Iris pigment epithelial cell (primary cell): Measurements from ENCODE around the gene EFNA5.

Experiments used
- DNase-seq: peaks from one replicate; pipeline ENCODE4 v3.0.0-alpha.2; 2011; ENCODE audit warnings: low read depth

EFNA5 gene

GRCh38 chr5:107545486-107545885, 125.3 kb downstream of the EFNA5 start:
- no peak for DNase-seq

GRCh38 chr5:107544967-107545366, 125.8 kb downstream of the EFNA5 start:
- DNase-seq: no peak

DNA sequence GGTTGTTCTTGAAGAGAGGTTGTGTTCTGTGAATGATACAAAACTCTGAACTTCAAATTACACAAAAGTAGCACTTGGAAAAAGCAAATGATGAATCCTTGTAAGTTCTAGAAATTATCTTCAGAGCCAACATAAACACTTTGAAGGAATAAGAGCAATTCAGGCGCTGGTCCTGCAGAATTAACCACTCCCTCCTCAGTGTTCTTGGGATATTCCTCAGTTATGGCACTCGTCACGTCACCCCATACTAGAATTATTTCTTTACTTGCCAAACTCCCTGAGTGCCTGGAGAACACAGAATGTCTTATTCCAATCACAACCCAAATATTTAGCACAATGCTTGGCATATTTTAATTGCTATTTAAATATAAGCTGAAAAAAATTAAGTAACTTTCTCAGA, 126.3 kb downstream of the EFNA5 start:
- no peak for DNase-seq

DNA sequence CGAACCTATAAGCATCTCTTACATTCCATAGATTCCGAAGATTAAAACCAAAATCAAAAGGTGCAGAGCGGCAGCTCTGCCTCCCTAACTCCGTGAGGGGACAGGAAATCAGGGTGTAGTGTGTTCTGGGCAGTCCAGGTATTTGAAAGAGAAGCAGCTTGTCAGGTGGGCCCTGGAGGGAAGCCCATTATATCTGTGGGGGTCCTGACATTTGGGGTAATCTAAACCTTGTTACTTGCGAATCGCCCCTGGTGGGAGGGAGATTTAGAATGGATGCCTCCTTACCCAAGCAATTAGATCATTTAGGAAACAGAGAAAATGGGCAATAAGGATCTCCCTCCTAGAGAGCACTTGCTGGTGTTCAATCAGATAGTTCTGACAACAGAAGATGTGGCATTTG, 126.9 kb downstream of the EFNA5 start:
- DNase-seq: no peak

DNA sequence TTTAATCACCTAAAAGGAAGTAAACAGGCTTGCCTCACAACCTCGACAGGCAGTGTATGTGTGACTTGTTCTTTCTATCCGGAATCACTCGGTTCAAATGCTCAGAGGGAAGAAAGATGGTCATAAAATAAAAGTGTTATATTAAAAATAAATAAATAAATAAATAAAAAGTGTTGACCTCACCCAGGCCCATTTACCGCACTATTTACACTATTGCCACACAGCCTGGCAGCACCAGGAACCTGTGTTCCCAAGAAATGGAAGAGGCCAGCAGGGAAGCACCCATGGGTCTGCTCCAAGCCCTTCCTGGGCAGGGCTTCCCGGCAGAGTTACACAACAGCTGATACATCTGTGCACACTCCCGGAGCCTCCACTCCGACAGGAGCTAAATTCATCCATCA, 127.9 kb downstream of the EFNA5 start:
- DNase-seq: peak; percentile 91

DNA sequence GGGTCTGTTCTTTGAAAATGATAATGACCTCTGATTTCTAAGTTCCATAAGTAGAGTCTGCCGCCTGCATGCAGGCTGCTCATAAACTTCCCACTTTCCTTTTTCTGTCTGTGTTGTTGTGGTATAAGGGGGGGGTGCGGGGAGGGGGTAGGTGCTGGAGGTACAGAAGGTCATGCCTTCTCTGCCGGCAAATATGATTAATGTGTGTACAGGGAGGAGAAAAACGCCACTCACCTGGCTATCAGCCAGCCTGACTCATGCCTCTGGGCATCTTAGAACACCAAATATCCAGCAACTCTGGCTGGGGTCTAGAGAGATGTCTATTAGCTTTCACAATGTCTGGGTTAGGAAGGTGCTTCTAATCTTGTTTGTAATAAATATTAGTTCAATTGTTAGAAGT, 128.3 kb downstream of the EFNA5 start:
- peak; percentile 99 for DNase-seq

GRCh38 chr5:107541400-107541799, 129.3 kb downstream of the EFNA5 start:
- no peak for DNase-seq

GRCh38 chr5:107539726-107540330, 130.9 kb downstream of the EFNA5 start:
- DNase-seq: no peak

DNA sequence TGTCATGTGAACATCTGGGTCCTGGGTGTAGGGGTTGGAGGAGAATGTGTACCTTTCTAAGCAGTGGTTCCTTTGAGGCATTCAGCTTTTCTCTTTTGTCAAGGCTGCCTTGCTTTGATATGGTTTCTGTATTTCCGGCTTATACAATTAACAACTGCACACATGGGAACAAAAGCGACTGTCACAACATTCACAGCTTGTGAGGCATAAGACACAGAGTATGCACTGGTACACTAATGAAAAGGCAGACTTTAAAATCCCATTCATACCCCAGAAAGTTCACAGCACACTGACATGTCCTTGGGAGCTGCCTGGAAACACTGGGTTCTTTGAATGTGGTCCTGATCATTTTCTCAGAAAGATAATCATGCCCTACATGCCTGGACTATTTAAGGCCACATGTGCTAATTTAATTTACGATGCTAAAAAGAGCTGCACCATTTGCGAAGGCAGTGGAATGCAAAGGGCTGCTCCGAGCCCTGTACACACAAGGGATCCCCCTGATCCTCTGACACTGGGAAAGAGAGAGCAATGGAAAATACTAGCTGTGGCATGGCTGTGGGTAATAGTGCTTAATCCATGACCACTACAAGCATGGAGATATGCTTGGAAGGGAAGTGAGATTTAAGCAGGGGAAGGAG, 131.8 kb downstream of the EFNA5 start:
- DNase-seq: no peak

DNA sequence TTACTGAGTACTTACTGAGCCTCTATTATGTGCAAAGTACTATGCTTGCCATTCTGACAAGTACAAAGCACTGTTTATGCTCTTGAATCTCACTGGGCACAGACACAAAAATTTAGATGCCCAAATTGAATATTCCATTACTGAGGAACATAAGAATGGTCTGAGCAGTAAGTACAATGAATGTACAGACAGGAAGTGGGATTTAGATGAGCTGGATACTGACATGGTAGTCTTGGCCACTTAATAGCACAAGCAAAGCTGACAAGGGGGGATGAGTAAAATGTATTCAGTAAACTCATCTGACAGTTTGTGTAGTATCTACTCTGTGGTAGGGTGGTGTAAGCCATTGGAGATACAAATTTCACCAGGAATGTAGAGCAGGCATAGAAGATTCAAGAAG, 132.4 kb downstream of the EFNA5 start:
- DNase-seq: peak; percentile 60

- DNase-seq: no peak
Measured at GRCh38 chr5:107535849-107536248, 134.9 kb downstream of the EFNA5 start.

DNA sequence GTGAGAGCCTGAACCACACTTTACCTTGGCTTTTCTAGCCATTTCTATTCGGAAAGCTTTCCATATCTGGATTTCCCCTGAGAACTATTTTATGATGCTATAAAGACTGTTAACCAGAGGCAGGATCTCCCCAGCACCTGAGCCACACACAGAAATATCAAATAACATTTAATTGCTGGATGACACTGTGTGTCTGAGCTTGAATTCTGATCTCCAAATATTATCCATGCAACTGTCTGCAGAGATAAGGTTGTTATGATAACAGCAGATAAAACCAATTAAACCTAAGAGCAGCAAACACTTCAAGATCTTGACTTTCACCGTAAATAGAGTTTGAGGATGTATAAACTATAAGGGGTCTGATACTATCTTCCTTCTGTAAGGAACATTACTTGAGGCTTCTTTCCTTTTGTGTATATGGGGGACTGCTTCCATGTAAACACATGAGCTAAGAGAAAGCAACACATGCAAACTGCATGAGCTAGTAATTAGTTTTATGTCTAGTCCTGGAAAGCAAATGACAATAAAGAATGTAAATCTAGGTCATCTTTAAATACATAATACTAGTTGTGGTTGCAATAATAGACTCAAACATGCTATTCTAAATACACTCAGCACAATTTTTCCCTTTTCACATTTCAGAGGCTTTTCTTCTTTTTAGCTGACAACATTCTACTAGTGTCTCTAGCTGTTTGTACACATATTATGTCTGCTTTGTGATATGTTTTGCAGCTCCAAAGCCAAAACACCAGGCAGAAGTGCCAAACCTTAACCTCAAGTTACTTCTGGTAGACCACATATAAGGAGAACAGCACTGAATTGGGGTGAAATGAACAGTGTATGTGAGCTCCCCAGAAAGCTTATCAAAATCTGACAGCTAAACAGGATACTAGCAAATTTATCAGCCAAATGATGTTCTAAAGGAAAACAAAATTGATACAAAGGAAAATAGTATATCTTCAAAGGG, 136.5 kb downstream of the EFNA5 start:
- DNase-seq: no peak

- DNase-seq: no peak
Measured at GRCh38 chr5:107532916-107533315, 137.8 kb downstream of the EFNA5 start.

- DNase-seq: no peak
Measured at GRCh38 chr5:107532169-107532878, 138.4 kb downstream of the EFNA5 start.

- DNase-seq: no peak
Measured at GRCh38 chr5:107531308-107531707, 139.4 kb downstream of the EFNA5 start.

- no peak for DNase-seq
Measured at GRCh38 chr5:107529618-107530017, 141.1 kb downstream of the EFNA5 start.

DNA sequence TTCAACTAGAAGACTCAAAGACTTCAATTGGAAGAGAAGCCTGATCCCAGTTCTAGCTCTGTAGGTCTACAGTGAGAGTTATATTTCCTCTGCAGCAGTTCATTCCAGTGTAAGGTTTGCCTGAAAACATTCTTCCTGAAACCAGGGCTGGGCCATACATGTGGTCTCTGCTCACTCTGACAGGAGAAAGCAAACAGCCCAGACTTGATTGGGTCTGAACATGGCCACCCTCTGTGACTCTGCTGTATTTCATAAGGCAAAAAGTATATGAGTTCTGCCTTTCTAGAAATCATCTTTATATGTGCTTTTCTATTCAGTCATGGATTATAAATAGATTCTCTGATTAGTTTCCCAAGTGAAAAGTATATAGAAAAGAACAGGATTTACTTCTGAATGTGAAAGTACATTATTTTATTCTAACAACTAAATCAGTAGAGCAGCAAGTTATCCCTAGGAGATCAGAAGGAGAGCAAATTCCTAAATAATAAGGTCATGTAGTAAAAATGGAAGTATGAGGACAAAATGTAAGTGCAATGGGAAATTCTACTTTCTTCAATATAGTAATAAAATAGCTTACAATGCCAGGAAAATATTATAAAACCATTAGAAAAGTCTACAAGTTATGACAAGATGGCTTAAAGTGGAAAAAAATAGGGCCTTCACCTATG, 144.3 kb downstream of the EFNA5 start:
- peak; percentile 50 for DNase-seq

GRCh38 chr5:107524111-107524510, 146.6 kb downstream of the EFNA5 start:
- no peak for DNase-seq

- no peak for DNase-seq
Measured at GRCh38 chr5:107523029-107523680, 147.6 kb downstream of the EFNA5 start.

DNA sequence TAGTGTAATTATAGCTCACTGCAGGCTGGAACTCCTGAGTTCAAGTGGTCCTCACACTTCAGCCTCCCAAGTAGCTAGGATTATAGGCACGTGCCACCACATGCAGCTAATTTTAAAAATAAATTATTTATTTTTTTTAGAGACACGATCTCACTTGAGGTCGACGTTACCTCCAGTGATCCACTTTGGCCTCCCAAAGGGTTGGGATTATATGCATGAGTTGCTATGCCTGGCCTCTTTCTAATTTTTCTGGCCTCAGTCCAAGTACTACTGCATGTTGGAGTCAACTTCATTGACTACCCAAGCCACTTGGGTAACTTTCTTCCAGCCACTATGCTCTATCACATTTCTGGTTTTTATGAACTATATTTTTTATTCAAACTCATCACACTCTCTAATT, 148.3 kb downstream of the EFNA5 start:
- DNase-seq: no peak

DNA sequence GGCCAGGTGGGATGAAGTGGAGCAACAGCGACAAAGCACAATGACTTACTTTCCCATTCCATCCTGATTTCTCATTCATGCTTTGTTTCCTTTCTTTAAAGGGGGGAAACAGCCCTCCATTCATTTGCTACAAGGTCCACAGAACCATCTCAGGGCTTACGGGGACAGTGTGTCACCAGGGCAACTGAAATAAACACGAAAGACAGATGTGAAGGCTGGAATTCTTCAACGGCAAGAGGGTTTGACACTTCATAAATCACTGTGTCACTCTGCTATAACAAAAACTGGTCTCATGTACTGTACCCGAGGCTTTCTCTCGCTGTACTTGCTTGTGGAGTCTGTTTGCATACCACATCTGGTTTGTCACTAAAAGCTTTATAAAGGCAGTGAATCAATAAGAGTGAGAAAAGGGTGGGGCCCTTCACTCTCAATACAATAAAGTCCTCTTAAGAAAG, 150.8 kb downstream of the EFNA5 start:
- no peak for DNase-seq
